ENCODE data around the gene SUPV3L1. TPM values are rescaled to one million over a fixed set of nuclear protein-coding genes. Genes with fewer than 3 reads are reported as not detected.

The SUPV3L1 gene
- polyA plus RNA-seq, 1 donor from 2014 or later: 33.3 TPM

- Histone ChIP-seq H3F3A (ENCODE audit: insufficient read depth, low read length, poor library complexity, severe bottlenecking) (no peaks in the 10 kb centered on the region), H3K4me3 (ENCODE audit: low read length) (no peak overlapping the region), H3K79me2 (replicated peaks; ENCODE audit: insufficient read depth, low read length) (no peaks in the 10 kb centered on the region), H3K9ac (ENCODE audit: low read length) (no peak overlapping the region), H3K36me3 (ENCODE audit: insufficient read depth, low read length) (no peaks in the 10 kb centered on the region), H3K27ac (ENCODE audit: low read length) (no peak overlapping the region), H3K27me3 (ENCODE audit: insufficient read depth, low read depth, low read length) (no peaks in the 10 kb centered on the region), H3K9me2 (ENCODE audit: insufficient read depth, low read length) (no peaks in the 10 kb centered on the region), H2AFZ (ENCODE audit: low read depth, low read length) (no peak overlapping the region), H3K9me3 (ENCODE audit: low read length) (no peaks in the 10 kb centered on the region), H3K4me2 (ENCODE audit: low read length) (no peak overlapping the region), H4K20me1 (ENCODE audit: insufficient read depth) (no peaks in the 10 kb centered on the region)
- TF ChIP-seq POLR2AphosphoS5 (IDR thresholded peaks at IDR 0.05): no peak
- TF ChIP-seq RAD21 (conservative IDR thresholded peaks at IDR 0.05): no peak
- no peak for TF ChIP-seq REST (IDR thresholded peaks at IDR 0.05; ENCODE audit: borderline replicate concordance)
- no peak for TF ChIP-seq TAF1 (IDR thresholded peaks at IDR 0.05; ENCODE audit: low read depth)
- TF ChIP-seq EZH2 (IDR thresholded peaks at IDR 0.05; ENCODE audit: borderline replicate concordance, insufficient read depth, low read length, poor library complexity, severe bottlenecking): no peak
- TF ChIP-seq CTCF (IDR thresholded peaks at IDR 0.05; ENCODE audit: poor library complexity, severe bottlenecking): no peak
- TF ChIP-seq EP300 (conservative IDR thresholded peaks at IDR 0.05; ENCODE audit: poor library complexity, severe bottlenecking): no peak
- no peak for TF ChIP-seq SMC3 (conservative IDR thresholded peaks at IDR 0.05; ENCODE audit: poor library complexity)
- no peak for TF ChIP-seq MXI1 (conservative IDR thresholded peaks at IDR 0.05; ENCODE audit: poor library complexity, severe bottlenecking)
Measured at GRCh38 chr10:69223028-69223342, 43.0 kb downstream of the SUPV3L1 start.

- H3F3A ChIP-seq (ENCODE audit: insufficient read depth, low read length, poor library complexity, severe bottlenecking): no peaks in the 10 kb centered on the region
- H3K4me2 ChIP-seq (ENCODE audit: low read length): no peak overlapping the region
- no peaks in the 10 kb centered on the region for H4K20me1 ChIP-seq (ENCODE audit: insufficient read depth)
- H2AFZ ChIP-seq (ENCODE audit: low read depth, low read length): no peak overlapping the region
- TF ChIP-seq REST (IDR thresholded peaks at IDR 0.05; ENCODE audit: borderline replicate concordance) (no peak), EP300 (conservative IDR thresholded peaks at IDR 0.05; ENCODE audit: poor library complexity, severe bottlenecking) (no peak), EZH2 (IDR thresholded peaks at IDR 0.05; ENCODE audit: borderline replicate concordance, insufficient read depth, low read length, poor library complexity, severe bottlenecking) (no peak), POLR2AphosphoS5 (IDR thresholded peaks at IDR 0.05) (no peak), MXI1 (conservative IDR thresholded peaks at IDR 0.05; ENCODE audit: poor library complexity, severe bottlenecking) (no peak), TAF1 (IDR thresholded peaks at IDR 0.05; ENCODE audit: low read depth) (no peak)
- H3K79me2 ChIP-seq (replicated peaks; ENCODE audit: insufficient read depth, low read length): no peaks in the 10 kb centered on the region
- no peaks in the 10 kb centered on the region for H3K9me2 ChIP-seq (ENCODE audit: insufficient read depth, low read length)
- no peaks in the 10 kb centered on the region for H3K36me3 ChIP-seq (ENCODE audit: insufficient read depth, low read length)
- H3K4me3 ChIP-seq (ENCODE audit: low read length): no peak overlapping the region
- no peak overlapping the region for H3K9ac ChIP-seq (ENCODE audit: low read length)
- no peak overlapping the region for H3K27ac ChIP-seq (ENCODE audit: low read length)
- H3K27me3 ChIP-seq (ENCODE audit: insufficient read depth, low read depth, low read length): no peaks in the 10 kb centered on the region
- no peaks in the 10 kb centered on the region for H3K9me3 ChIP-seq (ENCODE audit: low read length)
Measured at GRCh38 chr10:69224862-69225657, 45.0 kb downstream of the SUPV3L1 start.
